NCI-H1417 treated with DMSO at 0.1 percent for 48 hours (cell line): Measurements from ENCODE around the gene NDN.

Experiments used
- DNase-seq: peaks from one replicate; lab custom pipeline; 2025; lab: John Stamatoyannopoulos, UW

NDN gene

GRCh38 chr15:23642413-23643044 is 44.6 kb downstream of the NDN start:
- no peak for DNase-seq
